B cell (primary cell): Measurements from ENCODE around the gene TEX28.

Experiments used
- EZH2 ChIP-seq: IDR thresholded peaks from 2 replicates; pipeline ENCODE4 v1.6.1; 2012; ENCODE audit warnings: borderline replicate concordance, low read depth, mild to moderate bottlenecking, moderate library complexity, low read length; ENCODE audit not compliant: insufficient read depth, poor library complexity, severe bottlenecking
- TF ChIP-seq, protein P1 (sequence below): fragments of 200-600 bp; IDR thresholded peaks from one replicate; pipeline ENCODE4 v1.8.0; 2022; ENCODE audit warnings: antibody characterized with exemption, mild to moderate bottlenecking

- TF ChIP-seq, protein P1, sequence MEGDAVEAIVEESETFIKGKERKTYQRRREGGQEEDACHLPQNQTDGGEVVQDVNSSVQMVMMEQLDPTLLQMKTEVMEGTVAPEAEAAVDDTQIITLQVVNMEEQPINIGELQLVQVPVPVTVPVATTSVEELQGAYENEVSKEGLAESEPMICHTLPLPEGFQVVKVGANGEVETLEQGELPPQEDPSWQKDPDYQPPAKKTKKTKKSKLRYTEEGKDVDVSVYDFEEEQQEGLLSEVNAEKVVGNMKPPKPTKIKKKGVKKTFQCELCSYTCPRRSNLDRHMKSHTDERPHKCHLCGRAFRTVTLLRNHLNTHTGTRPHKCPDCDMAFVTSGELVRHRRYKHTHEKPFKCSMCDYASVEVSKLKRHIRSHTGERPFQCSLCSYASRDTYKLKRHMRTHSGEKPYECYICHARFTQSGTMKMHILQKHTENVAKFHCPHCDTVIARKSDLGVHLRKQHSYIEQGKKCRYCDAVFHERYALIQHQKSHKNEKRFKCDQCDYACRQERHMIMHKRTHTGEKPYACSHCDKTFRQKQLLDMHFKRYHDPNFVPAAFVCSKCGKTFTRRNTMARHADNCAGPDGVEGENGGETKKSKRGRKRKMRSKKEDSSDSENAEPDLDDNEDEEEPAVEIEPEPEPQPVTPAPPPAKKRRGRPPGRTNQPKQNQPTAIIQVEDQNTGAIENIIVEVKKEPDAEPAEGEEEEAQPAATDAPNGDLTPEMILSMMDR: no peak
- no peak for TF ChIP-seq EZH2
These were observed 26.7 kb upstream of the TEX28 start for GRCh38 chrX:154321594-154321993.
